ENCODE measurements around the gene TCEAL5.
"Not testable (repeated sequence)": the region's sequence is repeated elsewhere in the genome, so short reads cannot be mapped to it uniquely, and the experiment has no call there.

Gene TCEAL5

DNA sequence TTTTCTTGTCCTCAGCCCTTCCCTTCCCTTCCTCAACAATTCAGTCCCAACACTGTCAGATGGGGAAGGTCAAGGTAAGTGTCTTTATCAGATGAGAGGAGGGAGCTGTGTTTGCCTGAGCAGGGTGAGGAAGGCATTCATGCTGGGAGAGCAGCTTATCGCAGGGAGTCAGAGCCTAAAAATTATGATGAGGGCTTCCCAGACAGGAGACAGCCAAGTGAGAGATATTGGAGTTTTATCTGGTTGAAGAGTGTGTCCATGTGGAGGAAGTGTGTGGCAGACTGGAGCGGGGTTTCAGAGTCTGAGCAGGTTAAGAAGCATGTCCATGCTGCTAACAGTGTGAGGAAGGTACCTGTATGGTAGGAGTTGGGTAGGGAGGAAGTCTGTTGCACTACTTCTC lies 43.3 kb downstream of the TCEAL5 start:
- DNase-seq: no peak

DNA sequence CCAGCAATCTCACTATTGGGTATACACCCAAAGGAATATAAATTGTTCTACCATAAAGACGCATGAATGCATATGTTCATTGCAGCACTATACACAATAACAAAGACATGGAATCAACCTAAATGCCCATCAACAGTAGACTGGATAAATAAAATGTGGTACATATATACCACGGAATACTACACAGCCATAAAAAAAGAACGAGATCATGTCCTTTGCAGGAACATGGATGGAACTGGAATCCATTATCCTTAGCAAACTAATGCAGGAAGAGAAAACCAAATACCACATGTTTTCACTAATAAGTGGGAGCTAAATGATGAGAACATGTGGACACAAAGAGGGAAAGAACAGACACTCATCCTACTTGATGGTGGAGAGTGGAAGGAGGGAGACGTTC lies 50.6 kb downstream of the TCEAL5 start:
- not testable (repeated sequence) for DNase-seq

Data from NCI-H2107 (cell line).